Cardiac septum (tissue), 1 donor: ENCODE measurements around the gene SCIN. TPM values are rescaled to one million over a fixed set of nuclear protein-coding genes. Genes with fewer than 3 reads are reported as not detected.

Experiments
- DNase-seq: peaks from one replicate; pipeline ENCODE4 v3.0.0-alpha.2; 2020; ENCODE audit warnings: low spot score
- intact Hi-C: fragments of 100-400 bp; cut with DNase I; formaldehyde crosslinking; loops from one replicate; pipeline ENCODE4 v1.14.0; 2022
- total RNA-seq: library from RNA; stranded (reverse); fragmentation: NEBNext Ultra II Directional; extraction: Animal tissue kit (Norgen Biotek cat#: 25700); gene quantifications from one replicate; pipeline ENCODE4 v1.2.1, GENCODE V29; 2021
- donor health status: DM: no; HTN: no; CAD: no.

Gene SCIN
- total RNA-seq, 1 donor from 2014 or later: not detected

GRCh38 chr7:12596225-12596790 lies 25.8 kb downstream of the SCIN start:
- DNase-seq: no peak
- intact Hi-C loops: no loop called here

- intact Hi-C loops: no loop called here
- DNase-seq: no peak
Observed at GRCh38 chr7:12601302-12601869, 30.9 kb downstream of the SCIN start.

- intact Hi-C loops: no loop called here
Observed at GRCh38 chr7:12607134-12607533, 36.6 kb downstream of the SCIN start.

GRCh38 chr7:12609561-12609960 lies 39.0 kb downstream of the SCIN start:
- intact Hi-C loops: no loop called here

More at GRCh38 chr7:12607134-12607533, 36.6 kb downstream of the SCIN start:
- DNase-seq: no peak

GRCh38 chr7:12610899-12611298 lies 40.4 kb downstream of the SCIN start:
- no peak for DNase-seq
- intact Hi-C loops: no loop called here

More at GRCh38 chr7:12609561-12609960, 39.0 kb downstream of the SCIN start:
- DNase-seq: no peak

GRCh38 chr7:12612622-12613021 lies 42.1 kb downstream of the SCIN start:
- intact Hi-C loops: no loop called here
- DNase-seq: no peak

GRCh38 chr7:12619461-12620069 lies 49.0 kb downstream of the SCIN start:
- intact Hi-C loops: loop anchor here (10.0 kb wide), 1 partner anchor 95 kb away; no protein-coding TSS in a partner anchor
- no peak for DNase-seq

- intact Hi-C loops: loop anchor here (10.0 kb wide), 1 partner anchor 96 kb away; no protein-coding TSS in a partner anchor
- DNase-seq: no peak
Observed at GRCh38 chr7:12620371-12620770, 49.9 kb downstream of the SCIN start.

GRCh38 chr7:12623223-12623622 lies 52.7 kb downstream of the SCIN start:
- intact Hi-C loops: loop anchor here (10.0 kb wide), 1 partner anchor 98 kb away; no protein-coding TSS in a partner anchor
- DNase-seq: no peak

- intact Hi-C loops: loop anchor here (10.0 kb wide), 1 partner anchor 99 kb away; no protein-coding TSS in a partner anchor
- no peak for DNase-seq
Observed at GRCh38 chr7:12623885-12624498, 53.5 kb downstream of the SCIN start.

- DNase-seq: no peak
- intact Hi-C loops: loop anchor here (10.0 kb wide), 1 partner anchor 101 kb away; no protein-coding TSS in a partner anchor
Observed at GRCh38 chr7:12625836-12626235, 55.3 kb downstream of the SCIN start.

- intact Hi-C loops: loop anchor here (10.0 kb wide), 1 partner anchor 105 kb away; no protein-coding TSS in a partner anchor
- DNase-seq: no peak
Observed at GRCh38 chr7:12629816-12630512, 59.4 kb downstream of the SCIN start.

GRCh38 chr7:12630513-12630819 lies 59.9 kb downstream of the SCIN start:
- DNase-seq: no peak
- intact Hi-C loops: no loop called here

- DNase-seq: no peak
- intact Hi-C loops: no loop called here
Observed at GRCh38 chr7:12633582-12633981, 63.1 kb downstream of the SCIN start.

GRCh38 chr7:12635830-12636229 lies 65.3 kb downstream of the SCIN start:
- no peak for DNase-seq
- intact Hi-C loops: no loop called here

- DNase-seq: no peak
- intact Hi-C loops: no loop called here
Observed at GRCh38 chr7:12637328-12637727, 66.8 kb downstream of the SCIN start.

GRCh38 chr7:12637819-12638592 lies 67.5 kb downstream of the SCIN start:
- no peak for DNase-seq
- intact Hi-C loops: loop anchor here (2.0 kb wide), 1 partner anchor 625 kb away; no protein-coding TSS in a partner anchor

- no peak for DNase-seq
- intact Hi-C loops: loop anchor here (2.0 kb wide), 1 partner anchor 624 kb away; no protein-coding TSS in a partner anchor
Observed at GRCh38 chr7:12638851-12639456, 68.4 kb downstream of the SCIN start.
